C1 segment of cervical spinal cord (tissue), 14 donors: ENCODE measurements around the gene WWOX.

ENCODE experiments used
- DNase-seq, 14 donors: peaks; one replicate each; lab custom pipeline; 2025; lab: John Stamatoyannopoulos, UW

WWOX gene

DNA sequence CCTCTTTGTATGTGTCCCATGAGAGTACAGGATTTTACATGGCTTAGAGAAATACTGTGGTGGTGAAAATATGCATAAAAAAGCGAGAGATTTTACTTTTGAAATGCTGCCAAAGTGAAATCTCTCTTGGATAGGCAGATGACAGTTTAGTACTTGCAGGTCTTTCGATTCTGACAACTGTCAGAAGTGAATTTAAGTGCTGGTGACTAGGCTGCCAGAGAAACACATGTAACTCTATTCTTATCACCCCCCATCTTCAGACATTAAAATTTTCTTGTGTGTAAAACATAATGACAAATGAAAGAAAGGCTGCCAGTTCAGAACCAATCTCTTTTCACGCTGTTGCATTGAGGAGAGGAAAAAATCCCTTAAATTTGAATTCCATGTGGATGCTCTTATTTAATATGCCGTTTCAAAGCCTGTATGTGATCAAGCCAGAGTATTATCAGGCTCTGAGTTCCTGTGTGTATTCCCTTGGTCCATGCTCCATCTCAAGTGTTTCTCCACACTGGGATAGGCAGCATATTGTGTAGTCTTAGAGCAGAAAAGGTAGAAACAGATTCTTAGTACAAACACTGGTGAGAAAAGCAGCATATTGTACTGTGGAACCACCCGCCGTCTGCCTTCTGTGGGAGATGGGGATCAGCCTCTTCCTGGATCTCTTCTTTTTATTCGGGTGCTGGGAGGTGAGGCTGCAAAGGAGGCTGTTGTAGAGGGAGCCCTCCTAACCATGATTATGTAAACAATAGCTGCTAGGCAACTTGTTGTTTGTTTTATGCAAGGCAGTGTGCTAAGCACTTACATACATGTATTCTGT lies 291.3 kb downstream of the WWOX start:
- peak in 1 of 14 donors; percentile 49 for DNase-seq

DNA sequence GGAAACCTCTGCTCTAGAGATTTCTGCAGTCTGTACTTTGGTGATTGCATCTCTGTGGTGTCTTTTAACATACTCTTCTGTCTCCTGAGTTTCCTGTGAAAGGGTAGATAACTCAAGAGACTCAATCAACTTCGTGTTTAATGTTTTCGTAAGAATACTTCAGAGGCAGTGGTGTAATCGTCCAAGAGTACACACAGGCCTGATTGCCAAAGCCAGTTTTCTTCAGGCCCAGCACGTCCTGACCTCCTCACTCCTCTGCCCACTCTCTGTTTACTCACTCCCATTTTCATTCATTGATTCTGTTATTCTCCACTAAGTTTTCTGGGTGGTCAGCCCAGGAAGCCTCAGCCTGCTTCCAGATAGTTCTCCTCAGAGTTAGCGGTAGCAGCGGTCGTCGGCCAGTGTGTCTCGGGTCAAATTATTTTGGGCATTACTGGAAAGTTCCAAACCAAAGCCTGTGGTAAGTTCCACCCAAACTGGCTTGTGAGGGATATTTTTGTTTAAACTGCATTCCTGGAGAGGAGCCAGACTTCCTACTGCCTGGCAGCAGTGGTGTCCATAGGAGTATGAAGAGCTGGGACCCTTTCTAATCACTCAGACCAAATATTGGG lies 293.2 kb downstream of the WWOX start:
- no peak for DNase-seq

DNA sequence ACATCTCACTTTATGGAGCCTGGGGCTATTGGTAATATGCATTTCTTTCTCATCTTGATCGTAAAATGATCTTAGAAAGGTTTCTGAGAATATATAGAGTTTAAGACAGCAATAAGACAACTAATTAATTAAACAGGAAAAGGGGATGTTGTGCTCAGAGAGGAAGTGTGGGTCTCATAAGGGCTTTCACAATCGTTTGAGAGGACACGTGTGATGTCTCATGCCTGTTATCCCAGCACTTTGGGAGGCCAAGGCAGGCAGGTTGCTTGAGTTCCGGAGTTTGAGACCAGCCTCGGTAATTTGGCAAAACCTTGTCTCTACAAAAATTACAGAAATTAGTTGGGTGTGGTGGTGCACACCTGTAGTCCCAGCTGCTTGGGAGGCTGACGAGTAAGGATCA lies 295.6 kb downstream of the WWOX start:
- DNase-seq, result no peak

DNA sequence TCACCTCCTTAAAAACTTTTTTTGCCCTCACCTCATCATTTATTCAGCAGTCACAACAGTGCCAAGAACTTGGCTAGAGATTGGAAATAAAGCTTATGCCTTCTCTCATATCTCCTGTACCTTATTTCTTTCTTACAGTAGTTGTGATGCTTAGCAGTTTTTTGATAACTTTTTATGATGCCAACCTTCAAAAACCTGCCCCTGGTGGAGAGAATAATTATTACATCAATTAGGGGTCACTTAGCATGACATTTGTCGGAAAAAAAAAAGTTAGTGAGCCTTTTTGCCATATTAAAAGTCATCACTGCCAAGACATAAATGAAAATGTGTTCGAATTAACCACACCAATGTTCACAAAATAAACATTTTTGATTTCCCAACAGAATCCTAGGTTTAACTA lies 296.6 kb downstream of the WWOX start:
- no peak for DNase-seq

DNA sequence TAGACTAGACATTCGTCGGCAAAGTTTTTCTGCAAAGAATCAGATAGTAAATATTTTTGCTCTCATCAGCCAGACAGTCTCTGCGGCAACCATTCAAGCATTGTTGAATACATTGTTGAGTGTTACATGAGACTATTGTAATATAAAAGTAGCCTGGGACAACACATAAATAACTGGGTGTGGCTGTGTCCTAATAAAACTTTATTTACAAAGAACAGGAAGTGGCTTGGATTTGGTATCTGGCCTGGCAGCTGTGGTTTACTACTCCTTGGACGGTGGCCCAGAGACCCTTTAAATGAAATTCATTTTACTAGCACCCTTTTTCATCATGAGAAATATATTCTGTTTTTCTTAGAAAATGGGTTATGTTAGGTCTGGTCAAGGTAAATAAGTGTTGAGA lies 297.2 kb downstream of the WWOX start:
- no peak for DNase-seq

DNA sequence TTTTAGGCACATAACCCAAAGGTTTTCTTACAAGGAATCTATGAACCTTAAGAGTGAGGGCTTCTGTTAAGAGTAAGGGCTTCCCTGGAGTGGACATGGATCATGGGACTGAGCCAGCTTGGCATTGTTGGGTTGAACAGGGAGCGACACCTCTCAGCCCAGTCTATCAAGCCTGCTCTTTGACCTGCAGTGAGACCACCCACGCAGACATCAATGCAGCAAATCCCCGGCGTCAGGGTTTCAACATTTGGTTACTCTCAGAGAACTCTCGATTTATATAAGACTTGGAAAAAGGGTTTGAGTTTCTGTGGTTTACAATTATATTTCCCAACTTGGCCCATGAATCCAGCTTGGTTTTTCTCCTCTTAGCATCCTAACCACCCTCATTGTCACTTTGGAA lies 299.9 kb downstream of the WWOX start:
- no peak for DNase-seq

DNA sequence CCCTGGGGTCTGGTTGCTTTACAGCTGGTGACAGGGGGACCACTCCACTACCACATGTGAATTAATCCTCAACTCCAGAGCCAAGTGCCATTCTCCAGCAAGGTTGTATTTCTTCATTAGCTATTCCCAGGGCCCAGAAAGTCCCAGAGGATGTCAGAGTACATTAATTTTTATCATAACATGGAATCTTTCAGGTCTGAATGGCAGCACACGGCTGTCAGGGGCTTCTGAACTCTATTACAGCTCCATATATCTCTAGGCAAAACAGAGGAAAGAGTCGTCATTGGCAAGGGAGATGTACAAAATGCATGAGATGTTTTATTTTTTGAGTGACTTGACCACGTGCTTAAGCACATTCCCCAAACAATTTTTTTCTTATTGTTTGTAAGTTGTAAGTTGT lies 303.4 kb downstream of the WWOX start:
- no peak for DNase-seq

DNA sequence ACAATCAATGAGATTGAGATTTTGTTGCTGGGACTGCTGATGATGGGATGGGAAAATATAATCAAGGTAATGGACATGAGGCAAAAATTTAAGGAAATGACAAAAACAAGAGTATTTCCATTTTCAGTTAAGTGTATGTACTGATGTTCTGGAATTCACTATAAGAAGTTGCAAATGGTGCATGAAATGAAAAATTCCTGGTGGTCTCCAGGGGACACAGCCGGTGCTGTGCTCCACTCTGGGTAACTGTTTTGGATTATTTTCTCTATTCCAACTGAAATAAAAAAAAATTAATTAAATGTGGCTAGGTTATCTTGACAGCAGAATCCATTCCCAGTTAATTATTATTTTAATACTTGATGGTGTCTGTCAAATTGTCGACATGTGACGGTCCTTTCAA lies 305.6 kb downstream of the WWOX start:
- no peak for DNase-seq

DNA sequence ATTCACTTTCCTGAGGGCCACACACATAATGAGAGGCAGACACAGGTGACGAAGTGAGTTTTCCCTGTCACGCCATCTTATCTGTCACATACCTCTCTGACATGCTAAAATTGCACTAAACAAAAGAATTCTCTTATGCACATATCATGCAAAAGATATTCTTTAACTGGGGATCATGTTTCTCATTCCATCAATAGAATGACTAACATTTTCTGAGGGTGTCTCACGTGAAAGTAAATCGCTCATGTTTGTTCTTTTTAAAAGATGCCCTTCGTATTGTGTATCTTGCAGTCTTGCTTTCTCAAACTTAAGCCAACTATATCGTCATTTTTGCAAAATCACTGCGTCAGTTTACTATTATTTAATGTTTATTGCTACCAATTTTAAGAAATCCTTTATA lies 306.4 kb downstream of the WWOX start:
- no peak for DNase-seq

DNA sequence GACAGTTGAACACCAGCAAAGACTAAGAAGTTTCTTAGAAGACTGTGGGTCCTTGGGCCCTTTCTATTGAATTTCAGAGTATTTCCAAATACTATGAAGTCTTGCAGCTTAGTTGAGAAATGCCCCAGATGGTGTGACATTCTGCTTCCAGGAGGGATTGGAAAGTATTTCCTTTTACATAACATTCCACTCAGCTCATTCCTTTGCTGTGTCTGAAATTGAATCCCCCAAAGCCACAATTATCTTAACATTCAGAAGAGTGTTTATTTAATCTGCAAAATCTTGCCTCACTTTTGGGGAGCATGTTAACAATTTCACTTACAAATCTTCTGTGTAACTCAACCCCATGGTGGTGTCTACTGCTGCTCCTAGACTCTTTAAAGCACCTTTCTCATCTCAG lies 307.7 kb downstream of the WWOX start:
- no peak for DNase-seq

DNA sequence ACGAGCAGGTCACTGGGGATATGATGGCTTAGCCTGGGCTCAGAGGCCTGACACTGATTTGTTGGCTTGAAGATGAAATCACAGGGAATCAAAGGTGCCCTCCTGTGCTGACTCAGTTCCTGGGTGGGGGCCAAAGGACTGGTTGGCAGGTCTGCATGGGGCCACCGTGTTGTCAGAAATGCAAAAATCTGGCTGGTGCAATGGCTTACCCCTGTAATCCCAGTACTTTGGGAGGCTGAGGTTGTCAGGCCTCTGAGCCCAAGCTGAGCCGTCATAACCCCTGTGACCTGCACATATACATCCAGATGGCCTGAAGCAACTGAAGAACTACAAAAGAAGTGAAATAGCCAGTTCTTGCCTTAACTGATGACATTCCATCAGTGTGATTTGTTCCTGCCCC lies 314.2 kb downstream of the WWOX start:
- DNase-seq, result no peak

DNA sequence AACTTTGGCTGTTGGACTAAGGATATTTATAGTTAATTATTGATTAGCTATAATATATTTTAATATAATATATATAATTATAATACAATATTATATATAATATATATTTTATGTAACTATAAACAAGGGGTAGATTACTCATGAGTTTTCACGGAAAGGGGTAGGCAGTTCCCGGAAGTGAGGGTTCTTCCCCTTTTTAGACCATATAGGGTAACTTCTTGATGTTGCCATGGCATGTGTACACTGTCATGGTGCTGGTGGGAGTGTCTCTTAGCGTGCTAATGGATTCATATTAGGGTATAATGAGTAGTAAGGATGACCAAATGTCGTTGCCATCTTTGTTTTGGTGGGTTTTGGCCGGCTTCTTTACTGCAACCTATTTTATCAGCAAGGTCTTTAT lies 315.6 kb downstream of the WWOX start:
- no peak for DNase-seq

DNA sequence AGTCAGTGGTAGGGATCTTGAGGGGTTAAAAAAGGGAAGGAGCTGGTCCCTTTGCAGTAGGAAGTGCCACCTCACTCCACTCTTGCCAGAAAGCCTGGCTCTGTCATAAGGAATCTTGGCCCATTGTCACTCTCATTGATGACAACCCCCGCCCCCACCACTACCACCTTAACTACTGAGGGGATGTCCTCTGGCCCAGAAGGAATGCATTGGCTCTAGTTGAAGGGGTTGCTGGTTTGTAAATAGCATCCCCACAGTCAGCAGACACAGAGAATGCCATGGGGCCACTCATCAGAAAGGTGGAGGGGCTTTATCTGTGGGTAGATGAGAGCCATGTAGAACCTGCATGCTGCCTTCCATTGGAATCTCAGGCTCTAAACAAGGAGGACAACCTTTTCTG lies 316.2 kb downstream of the WWOX start:
- no peak for DNase-seq

DNA sequence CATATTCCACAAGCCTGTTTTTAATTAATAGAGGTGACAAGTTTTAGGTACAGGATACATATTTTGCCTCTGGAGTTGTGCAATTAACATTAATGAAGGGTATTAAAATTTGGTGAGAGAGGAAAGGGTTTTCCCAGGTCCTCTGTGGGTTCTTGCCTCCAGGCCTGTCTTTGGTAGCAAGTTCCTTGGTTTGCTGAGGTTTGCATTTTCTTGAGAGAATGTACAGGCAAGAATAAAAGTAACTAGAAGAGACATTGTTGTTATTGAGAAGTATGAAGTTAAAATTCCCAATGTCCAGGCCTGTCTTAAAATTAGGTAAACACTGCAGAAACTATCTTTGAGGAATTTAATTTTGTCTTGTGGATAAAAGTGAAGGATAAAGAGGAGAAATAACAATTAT lies 316.9 kb downstream of the WWOX start:
- DNase-seq, result no peak

DNA sequence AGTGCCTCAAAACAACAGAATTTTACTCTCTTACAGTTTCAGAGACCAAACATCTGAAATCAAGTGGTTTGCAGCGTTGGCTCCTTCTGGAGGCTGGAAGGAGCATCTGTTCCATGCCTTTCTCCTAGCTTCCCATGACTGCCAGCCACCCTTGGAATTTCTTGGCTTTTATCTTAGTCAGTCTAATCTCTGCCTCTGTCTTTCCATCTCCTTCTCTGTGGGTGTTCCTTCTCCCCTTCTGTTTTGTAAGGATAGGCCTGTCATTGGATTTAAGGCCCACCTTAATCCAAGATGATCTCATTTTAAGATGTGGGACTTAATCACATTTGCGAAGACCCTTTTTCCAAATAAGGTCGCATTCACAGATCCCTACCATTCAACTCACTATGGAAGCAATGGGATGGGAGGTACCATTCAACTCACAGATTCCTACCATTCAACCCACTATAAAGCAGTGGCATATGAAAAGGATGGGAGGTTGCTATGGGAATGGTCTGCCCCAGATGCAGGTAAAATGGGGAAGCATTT lies 321.8 kb downstream of the WWOX start:
- DNase-seq, result no peak

DNA sequence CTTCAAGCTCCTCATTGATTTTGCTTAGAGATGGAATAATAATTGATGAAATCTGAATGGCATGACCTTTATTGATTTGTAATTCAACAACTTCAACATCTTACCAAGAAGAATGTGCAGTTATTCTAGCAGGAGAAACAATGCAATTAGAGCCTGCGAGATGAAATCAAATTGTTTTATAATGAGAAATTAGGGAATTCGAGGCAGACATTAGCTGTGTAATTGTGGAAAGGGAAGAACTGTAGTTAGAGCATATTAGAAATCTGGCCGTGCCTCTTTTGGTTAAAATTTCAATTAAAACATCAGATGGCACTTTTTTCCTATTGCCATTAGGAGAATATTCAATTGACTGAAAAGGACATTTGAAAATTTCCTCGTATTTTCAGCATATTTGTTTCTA lies 325.8 kb downstream of the WWOX start:
- DNase-seq, result no peak

DNA sequence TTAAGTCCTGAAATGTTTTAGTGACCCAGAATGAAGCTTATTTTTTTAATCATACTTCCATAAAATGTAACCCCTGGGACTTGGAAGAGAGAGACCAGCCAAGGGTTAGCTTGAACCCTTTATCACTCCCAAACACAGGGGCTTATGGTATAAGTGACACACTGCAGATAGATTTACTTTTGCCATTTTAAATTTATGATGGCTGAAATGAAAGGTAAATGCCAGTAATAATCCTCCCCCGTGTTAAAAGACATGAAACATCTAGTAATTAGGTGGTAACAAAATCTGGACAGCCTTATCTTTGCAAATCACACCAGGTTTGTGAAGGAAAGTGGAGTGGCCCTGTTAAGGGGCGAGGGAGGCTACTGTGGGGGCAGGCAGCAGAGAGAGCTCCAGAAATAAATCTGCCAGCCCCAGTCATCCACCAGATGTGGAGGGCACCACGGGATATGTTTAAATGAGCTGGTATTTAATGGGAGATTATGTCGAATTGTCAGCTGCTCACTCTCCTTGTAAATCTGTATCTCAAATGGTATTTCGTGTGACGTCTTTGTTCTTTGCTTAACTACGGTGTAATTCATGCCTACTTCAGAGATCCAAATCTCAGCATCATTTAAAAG lies 326.5 kb downstream of the WWOX start:
- DNase-seq, result no peak

DNA sequence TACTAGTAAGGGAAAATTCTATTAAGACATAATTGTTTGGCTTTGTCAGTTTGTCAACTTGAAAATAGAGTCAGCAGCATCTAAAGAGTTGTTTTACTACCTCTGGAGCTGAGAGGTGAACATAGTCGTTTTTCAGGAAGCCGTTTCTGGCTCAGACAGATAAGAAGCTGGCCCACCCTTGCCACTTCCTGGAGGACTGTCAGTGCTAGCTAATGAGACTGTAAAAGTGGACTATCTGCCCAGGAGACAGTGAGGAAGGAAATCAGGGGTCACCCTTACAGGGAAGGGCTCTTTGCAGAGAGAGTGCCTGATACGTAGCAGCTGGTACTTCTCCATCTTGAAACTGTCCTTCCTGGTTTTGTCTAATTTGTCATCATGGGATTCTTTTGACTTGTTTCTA lies 328.7 kb downstream of the WWOX start:
- no peak for DNase-seq

DNA sequence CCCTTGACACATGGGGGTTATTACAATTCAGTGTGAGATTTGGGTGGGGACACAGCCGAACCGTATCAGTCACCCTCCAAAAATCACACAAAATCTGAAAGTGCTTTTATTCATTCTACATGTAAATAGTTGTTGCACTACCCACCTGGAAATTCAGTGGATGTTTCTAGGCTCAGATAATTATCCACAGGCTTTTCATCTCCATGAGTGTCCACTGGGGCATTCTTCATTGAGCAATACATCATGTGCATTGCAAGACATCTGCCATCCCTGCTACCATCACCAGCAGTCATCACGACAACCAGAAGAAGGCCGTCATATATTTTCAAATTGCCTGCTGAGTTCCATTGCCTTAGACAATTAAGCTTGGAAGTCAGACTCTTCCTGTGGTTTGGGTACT lies 330.8 kb downstream of the WWOX start:
- DNase-seq, result no peak

DNA sequence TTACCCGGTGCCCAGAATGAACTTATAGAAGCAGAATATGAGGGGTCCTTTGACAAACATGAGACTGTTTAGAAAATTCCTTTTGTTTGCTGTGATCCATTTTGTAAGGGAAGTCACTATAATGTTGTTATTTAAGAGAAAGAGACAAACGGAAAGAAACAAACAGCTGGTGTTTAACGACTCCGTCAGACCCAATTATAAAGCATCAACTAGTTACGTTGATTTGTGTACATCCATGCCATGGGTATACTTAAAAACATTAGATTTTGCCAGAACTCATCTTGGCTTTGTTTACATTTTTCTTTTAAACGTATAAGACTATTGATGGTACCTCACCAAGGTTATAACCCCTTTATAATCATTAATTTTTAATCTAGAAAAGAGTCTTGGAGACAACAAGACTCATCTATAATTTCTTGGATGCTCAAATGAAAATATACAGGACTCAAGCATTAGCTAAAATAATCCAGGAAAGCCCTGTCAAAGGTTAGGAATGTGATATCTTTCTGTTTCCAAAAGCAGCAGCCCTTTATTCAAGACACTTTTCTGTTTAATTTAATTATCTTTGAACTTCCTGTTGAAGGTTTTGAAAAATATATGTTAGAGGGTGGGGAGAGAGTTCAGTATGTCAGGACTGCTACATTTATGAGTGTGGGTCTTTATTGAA lies 331.7 kb downstream of the WWOX start:
- DNase-seq, result no peak

DNA sequence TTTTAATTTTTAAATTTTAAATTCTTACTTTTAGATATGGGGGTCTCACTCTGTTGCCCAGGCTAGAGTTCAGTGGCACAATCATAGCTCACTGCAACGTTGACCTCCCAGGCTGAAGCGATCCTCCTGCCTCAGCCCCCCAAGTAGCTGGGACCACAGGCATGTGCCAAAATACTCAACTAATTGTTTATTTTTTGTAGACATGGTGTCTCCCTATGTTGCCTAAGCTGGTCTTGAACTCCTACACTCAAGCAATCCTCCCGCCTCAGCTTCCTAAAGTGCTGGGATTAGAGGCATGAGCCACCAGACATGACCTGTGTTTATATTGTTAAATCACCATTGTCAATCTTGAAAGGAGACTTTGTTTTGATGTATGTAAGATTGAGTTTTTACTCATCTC lies 332.2 kb downstream of the WWOX start:
- DNase-seq, result no peak

DNA sequence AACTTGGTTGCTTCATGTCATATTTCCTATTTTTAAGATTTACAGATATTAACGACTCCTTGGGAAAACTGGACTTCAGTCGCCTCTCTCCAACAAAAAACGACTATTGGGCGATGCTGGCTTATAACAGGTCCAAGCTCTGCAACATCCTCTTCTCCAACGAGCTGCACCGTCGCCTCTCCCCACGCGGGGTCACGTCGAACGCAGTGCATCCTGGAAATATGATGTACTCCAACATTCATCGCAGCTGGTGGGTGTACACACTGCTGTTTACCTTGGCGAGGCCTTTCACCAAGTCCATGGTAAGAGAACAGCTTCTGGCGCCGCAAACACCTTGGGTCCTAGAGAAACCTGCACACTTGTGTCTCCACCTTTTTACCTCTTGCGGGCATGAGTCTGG lies 333.0 kb downstream of the WWOX start:
- DNase-seq, result no peak
